H9 (cell line): ENCODE results near the gene SPNS3. TPM values are rescaled to one million over a fixed set of nuclear protein-coding genes. Genes with fewer than 3 reads are reported as not detected.

Source experiments
- DNase-seq: peaks from one replicate; pipeline ENCODE4 v3.0.0-alpha.2; 2017
- H2AFZ ChIP-seq: one replicate; pipeline ENCODE4 v1.6.1; 2013; ENCODE audit warnings: mild to moderate bottlenecking, low read length, control low read depth, moderate library complexity
- H2AK5ac ChIP-seq: 2 replicates; pipeline ENCODE4 v1.6.1; 2013; ENCODE audit warnings: low read length, control low read depth, mixed read lengths; ENCODE audit not compliant: insufficient read length
- H2BK120ac ChIP-seq: one replicate; pipeline ENCODE4 v1.6.1; 2013; ENCODE audit warnings: low read depth, mild to moderate bottlenecking, low read length, control low read depth, inconsistent platforms; ENCODE audit not compliant: poor library complexity, severe bottlenecking
- H2BK12ac ChIP-seq: 2 replicates; pipeline ENCODE4 v1.6.1; 2013; ENCODE audit warnings: low read length, control low read depth, mixed read lengths, low read depth; ENCODE audit not compliant: insufficient read length
- H2BK15ac ChIP-seq: 2 replicates; pipeline ENCODE4 v1.6.1; 2013; ENCODE audit warnings: low read depth, low read length, control low read depth
- H2BK20ac ChIP-seq: one replicate; pipeline ENCODE4 v1.6.1; 2013; ENCODE audit warnings: low read depth, mild to moderate bottlenecking, low read length, control low read depth, inconsistent platforms; ENCODE audit not compliant: poor library complexity, severe bottlenecking
- H2BK5ac ChIP-seq: 2 replicates; pipeline ENCODE4 v1.6.1; 2013; ENCODE audit warnings: low read length, control low read depth, mixed read lengths; ENCODE audit not compliant: insufficient read length
- H3K14ac ChIP-seq: 2 replicates; pipeline ENCODE4 v1.6.1; 2013; ENCODE audit warnings: low read length, control low read depth; ENCODE audit not compliant: insufficient read depth
- H3K18ac ChIP-seq: 2 replicates; pipeline ENCODE4 v1.6.1; 2013; ENCODE audit warnings: low read depth, mild to moderate bottlenecking, mixed read lengths, low read length, control low read depth; ENCODE audit not compliant: insufficient read length
- H3K23ac ChIP-seq: 2 replicates; pipeline ENCODE4 v1.6.1; 2013; ENCODE audit warnings: low read length, control low read depth, mixed read lengths, low read depth; ENCODE audit not compliant: insufficient read length
- H3K23me2 ChIP-seq: 2 replicates; pipeline ENCODE4 v1.6.1; 2013; ENCODE audit warnings: low read depth, mild to moderate bottlenecking, mixed read lengths, low read length, control low read depth; ENCODE audit not compliant: insufficient read length, poor library complexity, severe bottlenecking
- H3K27ac ChIP-seq: 2 replicates; pipeline ENCODE4 v1.5.1; 2013; ENCODE audit warnings: low read length, control low read depth, mixed read lengths, low read depth; ENCODE audit not compliant: insufficient read length
- H3K27me3 ChIP-seq: 2 replicates; pipeline ENCODE4 v1.6.1; 2013; ENCODE audit warnings: low read length, control low read depth, inconsistent platforms; ENCODE audit not compliant: insufficient read depth
- H3K4ac ChIP-seq: 2 replicates; pipeline ENCODE4 v1.6.1; 2013; ENCODE audit warnings: low read depth, mild to moderate bottlenecking, control low read depth, inconsistent platforms, low read length, moderate library complexity
- H3K4me1 ChIP-seq: 2 replicates; pipeline ENCODE4 v1.6.1; 2013; ENCODE audit warnings: low read length, control low read depth, inconsistent platforms; ENCODE audit not compliant: insufficient read depth
- H3K4me2 ChIP-seq: 2 replicates; pipeline ENCODE4 v1.6.1; 2013; ENCODE audit warnings: low read length, control low read depth, mixed read lengths; ENCODE audit not compliant: insufficient read length, insufficient read depth
- H3K56ac ChIP-seq: 2 replicates; pipeline ENCODE4 v1.6.1; 2013; ENCODE audit warnings: low read depth, mild to moderate bottlenecking, mixed read lengths, low read length, control low read depth; ENCODE audit not compliant: insufficient read length
- H3K79me1 ChIP-seq: 2 replicates; pipeline ENCODE4 v1.6.1; 2013; ENCODE audit warnings: low read depth, mild to moderate bottlenecking, moderate library complexity, low read length, control low read depth, inconsistent platforms; ENCODE audit not compliant: insufficient read depth, poor library complexity, severe bottlenecking
- H3K79me2 ChIP-seq: 2 replicates; pipeline ENCODE4 v1.6.1; 2013; ENCODE audit warnings: low read length, control low read depth, inconsistent platforms; ENCODE audit not compliant: insufficient read depth
- H3K9ac ChIP-seq: 2 replicates; pipeline ENCODE4 v1.6.1; 2013; ENCODE audit warnings: low read length, control low read depth, mixed read lengths; ENCODE audit not compliant: insufficient read length; ENCODE audit errors: extremely low read depth
- H3K9me3 ChIP-seq: one replicate; pipeline ENCODE4 v1.6.1; 2013; ENCODE audit warnings: low read depth, low read length, inconsistent platforms; ENCODE audit not compliant: control insufficient read depth
- H3T11ph ChIP-seq: one replicate; pipeline ENCODE4 v1.6.1; 2013; ENCODE audit warnings: mild to moderate bottlenecking, low read length, control low read depth, inconsistent platforms
- H4K20me1 ChIP-seq: one replicate; pipeline ENCODE4 v1.6.1; 2013; ENCODE audit not compliant: control insufficient read depth, insufficient read length, insufficient read depth
- H4K5ac ChIP-seq: 2 replicates; pipeline ENCODE4 v1.6.1; 2013; ENCODE audit warnings: low read depth, mild to moderate bottlenecking, mixed read lengths, low read length, control low read depth; ENCODE audit not compliant: insufficient read length
- H4K8ac ChIP-seq: replicated peaks from 2 replicates; pipeline ENCODE4 v1.6.1; 2013; ENCODE audit warnings: low read length, control low read depth, mixed read lengths, low read depth; ENCODE audit not compliant: insufficient read length
- H4K91ac ChIP-seq: 2 replicates; pipeline ENCODE4 v1.6.1; 2013; ENCODE audit warnings: low read depth, mild to moderate bottlenecking, moderate library complexity, mixed read lengths, low read length, control low read depth; ENCODE audit not compliant: insufficient read length
- H3K27ac Mint-ChIP-seq, 3 experiments: 2 replicates in 2 of 3; 3 replicates in 1 of 3; pipeline ENCODE4 v1.8.0; 2020 to 2021; ENCODE audit warnings: mixed read lengths in 3 of 3, mild to moderate bottlenecking in 1 of 3, moderate library complexity in 1 of 3
- H3K27me3 Mint-ChIP-seq: 2 replicates; pipeline ENCODE4 v1.8.0; 2021; ENCODE audit warnings: low read depth, mild to moderate bottlenecking, moderate library complexity, mixed read lengths
- H3K36me3 Mint-ChIP-seq, 3 experiments: 2 replicates in 2 of 3; 3 replicates in 1 of 3; pipeline ENCODE4 v1.8.0; 2020 to 2021; ENCODE audit warnings: low read depth in 3 of 3, mixed read lengths in 3 of 3; ENCODE audit not compliant: insufficient read depth in 1 of 3
- H3K4me1 Mint-ChIP-seq, 2 experiments: 2 replicates each; pipeline ENCODE4 v1.8.0; 2020; ENCODE audit warnings: mixed read lengths in 2 of 2
- H3K4me3 Mint-ChIP-seq, 2 experiments: 2 replicates in 1 of 2; 3 replicates in 1 of 2; pipeline ENCODE4 v1.8.0; 2020 to 2021; ENCODE audit warnings: mild to moderate bottlenecking in 2 of 2, mixed read lengths in 2 of 2, moderate library complexity in 1 of 2
- H3K9me3 Mint-ChIP-seq, 2 experiments: 2 replicates in 1 of 2; 3 replicates in 1 of 2; pipeline ENCODE4 v1.8.0; 2020; ENCODE audit warnings: mild to moderate bottlenecking in 2 of 2, mixed read lengths in 2 of 2, moderate library complexity in 1 of 2
- CTCF ChIP-seq: fragments of 200-600 bp; sonication (generic); conservative IDR thresholded peaks from 3 replicates; pipeline ENCODE4 v1.8.0; 2021; ENCODE audit warnings: antibody characterized with exemption, mild to moderate bottlenecking
- WGBS: extraction: QIAGEN DNeasy Blood & Tissue Kit; methylation state at CpG from one replicate; pipeline ENCODE4 v1.1.7; 2013; ENCODE audit warnings: missing lambda C conversion rate, low lambda C conversion rate, mixed read lengths; ENCODE audit not compliant: insufficient read length; ENCODE audit errors: extremely low coverage; 5-methylcytosine and 5-hydroxymethylcytosine counted together
- total RNA-seq: library from RNA; stranded (reverse); gene quantifications from 2 replicates; pipeline ENCODE4 v1.2.1, GENCODE V29; 2021

The SPNS3 gene
- total RNA-seq, 1 experiment from 2014 or later = not detected

GRCh38 chr17:4519361-4519788 lies 85.6 kb downstream of the SPNS3 start:
- H2BK12ac ChIP-seq = no peak overlapping the region
- H2BK120ac ChIP-seq = no peak overlapping the region
- no peak overlapping the region for H4K8ac ChIP-seq
- no peak overlapping the region for H2AFZ ChIP-seq
- H2AK5ac ChIP-seq = no peak overlapping the region
- no peak overlapping the region for H3K27ac ChIP-seq
- WGBS = no CpG with 5 or more reads among the region's 14 CpGs
- H3K4me2 ChIP-seq = no peak overlapping the region
- H3K18ac ChIP-seq = no peak overlapping the region
- Mint-ChIP-seq H3K4me1 (peaks cover 3 to 18% of the 10 kb centered on the region in 2 experiments; a peak in 3 of 4 replicates), H3K27me3 (peaks cover 52% of the 10 kb centered on the region), H3K4me3 (no peak overlapping the region), H3K9me3 (no peaks in the 10 kb centered on the region), H3K36me3 (no peaks in the 10 kb centered on the region), H3K27ac (no peak overlapping the region)
- H3K4me1 ChIP-seq = no peaks in the 10 kb centered on the region
- H4K91ac ChIP-seq = no peak overlapping the region
- H3K9me3 ChIP-seq = no peaks in the 10 kb centered on the region
- H2BK20ac ChIP-seq = no peak overlapping the region
- no peak overlapping the region for H3K9ac ChIP-seq
- no peak overlapping the region for H4K5ac ChIP-seq
- H3K79me1 ChIP-seq = no peaks in the 10 kb centered on the region
- no peaks in the 10 kb centered on the region for H3K23me2 ChIP-seq
- no peak for TF ChIP-seq CTCF
- H3K4ac ChIP-seq = no peak overlapping the region
- H3K79me2 ChIP-seq = no peaks in the 10 kb centered on the region
- no peaks in the 10 kb centered on the region for H3K27me3 ChIP-seq
- H3K23ac ChIP-seq = no peak overlapping the region
- no peak overlapping the region for H3K56ac ChIP-seq
- H2BK15ac ChIP-seq = no peak overlapping the region
- H3K14ac ChIP-seq = no peak overlapping the region; the same call in 1 of the 2 replicates
- no peaks in the 10 kb centered on the region for H4K20me1 ChIP-seq
- DNase-seq = no peak
- no peak overlapping the region for H2BK5ac ChIP-seq
- no peak overlapping the region for H3T11ph ChIP-seq
